T-cell (primary cell): Measurements from ENCODE around the gene RIBC2. TPM values are rescaled to one million over a fixed set of nuclear protein-coding genes. Genes with fewer than 3 reads are reported as not detected.
A peak's percentile ranks its signal among the peaks of the same experiment; 100 is the strongest.

Experiments
- ATAC-seq, 4 experiments: fragments of 200-7000 bp in 3 of 4; fragments of 150-1000 bp in 1 of 4; cut with Tn5 transposase; replicated peaks in 1 of 4; 1 replicate in 3 of 4; 2 replicates in 1 of 4; pipeline ENCODE4 v1.10.0; 2021; ENCODE audit warnings: moderate library complexity in 3 of 4, mild to moderate bottlenecking in 2 of 4, moderate number of reproducible peaks in 1 of 4
- CTCF ChIA-PET, 2 donors: fragments of 300-600 bp; sonication (Branson Sonifier 250); formaldehyde crosslinking; loops; one replicate each; lab custom pipeline; 2022; ENCODE audit warnings: antibody characterized with exemption in 2 of 2; lab: Charles Lee
- POLR2A ChIA-PET, 2 donors: fragments of 300-600 bp; sonication (Branson Sonifier 250); formaldehyde crosslinking; loops; one replicate each; lab custom pipeline; 2022; ENCODE audit warnings: antibody characterized with exemption in 2 of 2; lab: Charles Lee
- DNase-seq, 35 experiments: peaks; one replicate each; pipeline versions ENCODE4 v3.0.0 to v3.0.0-alpha.2; 2013 to 2023
- H3K27ac ChIP-seq: one replicate; pipeline ENCODE4 v1.5.1; 2013; ENCODE audit warnings: low read length
- H3K27me3 ChIP-seq, 2 experiments: replicated peaks in 1 of 2; 1 replicate in 1 of 2; 2 replicates in 1 of 2; pipeline versions ENCODE4 v1.6.1 to v1.7.0; 2013; ENCODE audit warnings: low read length in 1 of 2, mixed read lengths in 1 of 2; ENCODE audit not compliant: control insufficient read depth in 2 of 2, insufficient read depth in 2 of 2; ENCODE audit errors: extremely low read depth in 1 of 2
- H3K36me3 ChIP-seq, 2 donors: 1 replicate in 1 of 2; 2 replicates in 1 of 2; pipeline versions ENCODE4 v1.6.1 to v1.7.0; 2013; ENCODE audit warnings: low read length in 1 of 2; ENCODE audit not compliant: control insufficient read depth in 2 of 2, insufficient read depth in 1 of 2; ENCODE audit errors: extremely low read depth in 1 of 2
- H3K4me1 ChIP-seq, 2 experiments: 1 replicate in 1 of 2; 2 replicates in 1 of 2; pipeline versions ENCODE4 v1.6.1 to v1.7.0; 2013; ENCODE audit warnings: low read length in 2 of 2, mixed read lengths in 1 of 2; ENCODE audit not compliant: insufficient read depth in 2 of 2, control insufficient read depth in 1 of 2; ENCODE audit errors: extremely low read depth in 1 of 2
- H3K4me3 ChIP-seq, 2 donors: 1 replicate in 1 of 2; 2 replicates in 1 of 2; pipeline versions ENCODE4 v1.5.1 to v1.7.0; 2013; ENCODE audit warnings: mild to moderate bottlenecking in 2 of 2, low read length in 1 of 2, moderate library complexity in 1 of 2; ENCODE audit not compliant: control insufficient read depth in 1 of 2; ENCODE audit errors: extremely low read depth in 1 of 2
- H3K9me3 ChIP-seq: 2 replicates; pipeline ENCODE4 v1.7.0; 2013
- H3K27ac Mint-ChIP-seq, 2 donors: one replicate each; pipeline ENCODE4 v1.8.0; 2020 to 2021; ENCODE audit warnings: mild to moderate bottlenecking in 2 of 2, mixed read lengths in 2 of 2
- H3K27me3 Mint-ChIP-seq, 2 donors: one replicate each; pipeline ENCODE4 v1.8.0; 2021 to 2022; ENCODE audit warnings: mixed read lengths in 2 of 2
- H3K36me3 Mint-ChIP-seq: one replicate; pipeline ENCODE4 v1.8.0; 2021; ENCODE audit warnings: mixed read lengths
- H3K4me1 Mint-ChIP-seq, 3 donors: one replicate each; pipeline ENCODE4 v1.8.0; 2020 to 2022; ENCODE audit warnings: mixed read lengths in 3 of 3, mild to moderate bottlenecking in 1 of 3
- H3K4me3 Mint-ChIP-seq, 3 donors: one replicate each; pipeline ENCODE4 v1.8.0; 2020 to 2022; ENCODE audit warnings: mild to moderate bottlenecking in 3 of 3, mixed read lengths in 3 of 3, moderate library complexity in 3 of 3
- H3K9me3 Mint-ChIP-seq, 3 donors: one replicate each; pipeline ENCODE4 v1.8.0; 2020 to 2022; ENCODE audit warnings: mixed read lengths in 3 of 3
- WGBS: methylation state at CpG from one replicate; pipeline ENCODE4 v1.1.5; 2013; ENCODE audit warnings: missing lambda C conversion rate; ENCODE audit not compliant: insufficient coverage; 5-methylcytosine and 5-hydroxymethylcytosine counted together
- total RNA-seq, 35 experiments: library from RNA in 6 of 35; stranded (reverse) in 6 of 35; fragments of 120-200 nt in 1 of 35; gene quantifications; one replicate each; pipeline versions ENCODE4 v1.2.1 to v1.2.4 and lab custom pipeline; 2013 to 2026

The RIBC2 gene
- total RNA-seq, 5 donors from 2014 or later (not counting 1 experiment from before 2014, with no cell fraction given) = 0.61 to 0.89 (median 0.78) TPM; not detected in 2

DNA sequence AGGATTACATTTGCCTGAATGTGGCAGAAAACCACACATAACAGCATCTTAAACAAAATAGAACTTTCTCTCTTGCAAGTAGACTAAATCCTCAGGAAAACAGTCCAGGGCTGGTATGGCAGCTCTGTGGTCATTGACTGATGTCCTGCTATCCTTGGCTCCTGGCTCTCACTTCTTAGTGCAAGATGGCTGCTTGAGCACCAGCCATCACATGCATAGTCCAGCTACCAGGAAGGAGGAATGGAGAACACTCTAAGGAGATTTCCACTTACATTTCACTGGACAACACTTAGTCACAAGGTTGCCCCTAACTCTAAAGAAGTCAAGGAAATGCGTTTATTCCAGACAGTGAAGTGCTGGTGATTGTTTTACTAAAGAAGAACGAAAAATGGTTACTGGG, 13.6 kb downstream of the RIBC2 start:
- H3K27me3 ChIP-seq = peaks cover 0 to 4% of the 10 kb centered on the region in 2 experiments
- H3K4me3 ChIP-seq = no peak overlapping the region
- no peaks in the 10 kb centered on the region for H3K36me3 ChIP-seq
- no peaks in the 10 kb centered on the region for H3K4me1 Mint-ChIP-seq
- POLR2A ChIA-PET = no interaction called here
- WGBS = no CpG with 5 or more reads among the region's 2 CpGs
- H3K27ac Mint-ChIP-seq = no peak overlapping the region
- no peak overlapping the region for H3K4me3 Mint-ChIP-seq
- H3K27me3 Mint-ChIP-seq = peaks cover 0 to 3% of the 10 kb centered on the region in 2 donors
- CTCF ChIA-PET = no interaction called here
- peaks cover 0 to 3% (median 0%) of the 10 kb centered on the region in 3 donors for H3K9me3 Mint-ChIP-seq
- no peaks in the 10 kb centered on the region for H3K36me3 Mint-ChIP-seq
- no peak for DNase-seq
- no peak for ATAC-seq
- peaks cover 2% of the 10 kb centered on the region for H3K9me3 ChIP-seq
- H3K4me1 ChIP-seq = no peaks in the 10 kb centered on the region
- no peak overlapping the region for H3K27ac ChIP-seq

DNA sequence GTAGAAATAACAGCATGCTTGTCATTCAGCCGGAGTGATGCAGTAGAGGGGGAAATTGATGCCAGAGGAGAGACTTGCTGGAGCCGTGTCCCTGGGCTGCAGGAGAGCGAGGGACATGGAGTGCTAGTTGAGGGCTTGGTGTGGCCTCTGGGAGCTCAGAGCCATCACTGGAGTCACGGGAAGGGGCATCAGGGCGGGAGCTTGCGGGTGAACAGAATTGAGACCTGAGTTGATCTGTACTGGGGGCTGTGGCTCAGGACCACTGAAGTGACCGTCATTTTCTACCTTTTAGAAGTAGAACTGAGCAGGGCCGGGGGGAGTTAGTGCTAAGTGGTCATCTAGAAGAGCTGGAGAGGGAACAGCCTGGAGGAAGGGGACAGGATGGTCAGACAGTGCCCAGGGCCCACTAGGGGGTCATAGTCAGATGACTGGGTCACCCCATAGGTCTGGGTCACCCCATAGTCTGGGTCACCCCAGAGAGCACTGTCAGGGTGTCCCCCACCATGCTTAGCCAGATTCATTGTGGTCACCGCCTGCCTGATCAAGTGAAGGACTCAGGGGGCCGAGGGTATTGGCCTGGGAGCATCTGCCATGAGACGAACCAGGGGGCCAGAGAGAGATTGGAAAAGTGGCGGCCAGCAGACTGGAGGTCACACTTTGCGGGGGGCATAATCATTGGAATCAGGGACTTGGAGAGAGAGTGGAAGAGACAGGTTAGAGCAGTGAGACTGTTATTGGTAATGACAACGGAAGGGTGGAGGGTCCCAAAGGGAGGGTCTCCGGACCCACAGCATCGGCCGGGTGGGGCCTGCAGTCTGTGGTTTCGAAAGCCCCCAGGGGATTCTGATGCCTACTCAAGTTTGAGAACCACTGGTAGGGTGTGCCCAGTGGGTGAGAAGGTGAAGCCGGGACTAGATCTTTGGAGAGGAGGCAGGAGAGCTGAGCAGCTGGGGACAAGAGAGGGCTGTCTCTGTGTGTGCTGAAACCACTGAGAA, 15.2 kb downstream of the RIBC2 start:
- H3K27me3 ChIP-seq = peaks cover 0 to 4% of the 10 kb centered on the region in 2 experiments
- Mint-ChIP-seq H3K36me3 (no peaks in the 10 kb centered on the region), H3K4me3 (no peak overlapping the region), H3K27ac (no peak overlapping the region), H3K4me1 (no peaks in the 10 kb centered on the region), H3K27me3 (peaks cover 0 to 3% of the 10 kb centered on the region in 2 donors), H3K9me3 (peaks cover 0 to 3% (median 0%) of the 10 kb centered on the region in 3 donors)
- H3K27ac ChIP-seq = no peak overlapping the region
- WGBS = 93% methylated on average over 19 of the region's 19 CpGs
- ATAC-seq (no peak), DNase-seq (peak in 1 of 35 experiments; percentile 10)
- peaks cover 2% of the 10 kb centered on the region for H3K9me3 ChIP-seq
- ChIA-PET POLR2A (no interaction called here), CTCF (no interaction called here)
- H3K4me3 ChIP-seq = no peak overlapping the region
- no peaks in the 10 kb centered on the region for H3K4me1 ChIP-seq
- H3K36me3 ChIP-seq = no peaks in the 10 kb centered on the region

DNA sequence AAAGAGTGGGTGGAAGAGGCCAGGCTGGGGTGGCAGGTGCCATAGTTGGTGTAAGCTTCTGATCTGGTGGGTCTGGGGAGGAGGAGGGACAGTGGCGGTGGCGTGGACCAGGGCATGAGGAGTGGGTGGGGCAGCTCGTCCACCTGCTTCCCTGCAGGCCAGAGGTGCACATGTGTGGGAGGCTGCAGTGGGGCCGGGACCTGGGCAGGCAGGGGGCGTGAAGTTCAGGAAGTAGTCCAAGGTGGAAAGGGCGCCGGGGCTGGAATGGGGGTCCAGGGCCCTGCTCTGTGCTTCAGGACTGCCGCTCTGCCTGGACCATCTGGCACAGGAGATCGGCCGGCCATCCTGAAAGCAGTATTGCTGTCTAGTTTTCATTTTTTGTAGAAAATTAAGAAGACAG, 15.9 kb downstream of the RIBC2 start:
- no peak overlapping the region for H3K27ac ChIP-seq
- no peak overlapping the region for H3K4me3 ChIP-seq
- Mint-ChIP-seq H3K4me1 (no peaks in the 10 kb centered on the region), H3K27ac (no peak overlapping the region), H3K4me3 (no peak overlapping the region), H3K36me3 (no peaks in the 10 kb centered on the region), H3K27me3 (peaks cover 0 to 3% of the 10 kb centered on the region in 2 donors), H3K9me3 (peaks cover 0 to 3% (median 0%) of the 10 kb centered on the region in 3 donors)
- 91% methylated on average over 7 of the region's 10 CpGs for WGBS
- ChIA-PET CTCF (no interaction called here), POLR2A (no interaction called here)
- H3K27me3 ChIP-seq = peaks cover 0 to 4% of the 10 kb centered on the region in 2 experiments
- H3K36me3 ChIP-seq = no peaks in the 10 kb centered on the region
- no peaks in the 10 kb centered on the region for H3K4me1 ChIP-seq
- DNase-seq = peak in 1 of 35 experiments; percentile 5
- H3K9me3 ChIP-seq = peaks cover 2% of the 10 kb centered on the region
- ATAC-seq = no peak

DNA sequence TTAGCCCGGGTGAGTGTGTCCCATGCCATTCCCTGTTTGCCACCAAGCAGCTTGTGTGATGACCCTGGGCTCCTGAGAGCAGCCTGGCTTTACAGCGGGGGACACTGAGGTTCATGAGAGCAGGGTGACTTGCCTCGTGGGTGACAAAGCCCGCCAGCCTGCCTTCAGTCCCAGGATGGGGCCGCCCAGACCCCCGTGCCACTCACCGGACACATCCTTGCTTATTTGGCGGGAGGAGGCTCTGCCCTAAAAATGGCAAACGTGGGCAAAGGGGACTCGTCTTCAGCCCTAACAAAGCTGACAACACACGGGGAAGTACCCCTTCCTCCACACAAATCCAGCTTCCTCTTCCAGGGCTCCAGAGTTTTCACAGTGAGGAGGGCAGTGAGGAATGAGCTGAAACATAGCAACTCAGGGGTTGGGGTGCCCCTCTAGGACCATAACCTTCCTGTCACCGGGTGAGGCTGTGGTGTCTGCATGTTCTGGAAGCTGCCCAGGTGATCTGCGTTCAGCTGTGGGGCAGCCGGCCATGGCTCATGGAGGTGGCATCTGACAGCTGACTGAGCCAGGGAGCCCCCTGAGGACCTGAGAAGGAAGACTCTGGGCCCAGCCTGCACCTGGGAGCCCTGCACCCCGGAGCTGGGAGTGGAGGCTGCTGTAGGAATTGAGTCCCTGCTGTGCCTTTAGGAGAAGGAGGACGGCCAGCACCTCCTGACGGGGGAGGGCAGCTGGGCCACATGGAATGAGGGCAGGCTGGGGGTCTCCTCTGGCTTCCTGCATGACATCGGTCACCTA, 16.7 kb downstream of the RIBC2 start:
- CTCF ChIA-PET = no interaction called here
- peaks cover 0 to 3% of the 10 kb centered on the region in 2 donors for H3K27me3 Mint-ChIP-seq
- POLR2A ChIA-PET = no interaction called here

DNA sequence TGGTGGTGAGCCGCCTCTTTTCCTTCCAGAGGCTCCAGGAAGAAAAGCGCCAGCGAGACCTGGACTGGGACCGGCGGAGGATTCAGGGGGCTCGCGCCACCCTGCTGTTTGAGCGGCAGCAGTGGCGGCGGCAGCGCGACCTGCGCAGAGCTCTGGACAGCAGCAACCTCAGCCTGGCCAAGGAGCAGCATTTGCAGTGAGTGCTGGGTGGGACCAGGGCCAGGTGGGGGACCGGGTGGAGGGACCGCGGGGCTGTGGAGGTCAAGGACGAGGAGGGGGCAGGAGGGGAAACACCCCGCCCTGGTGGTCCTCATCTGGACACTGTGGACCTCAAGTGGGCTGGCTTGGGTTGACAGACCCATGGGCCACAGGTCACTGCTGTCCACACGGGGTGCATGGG, 17.4 kb downstream of the RIBC2 start:
- no peaks in the 10 kb centered on the region for H3K36me3 ChIP-seq
- Mint-ChIP-seq H3K9me3 (peaks cover 0 to 3% (median 0%) of the 10 kb centered on the region in 3 donors), H3K27me3 (peaks cover 0 to 3% of the 10 kb centered on the region in 2 donors), H3K4me3 (no peak overlapping the region), H3K36me3 (no peaks in the 10 kb centered on the region), H3K27ac (no peak overlapping the region), H3K4me1 (peaks cover 8 to 9% (median 8%) of the 10 kb centered on the region in 3 donors)
- no peak for DNase-seq
- no peak overlapping the region for H3K4me3 ChIP-seq
- no peak overlapping the region for H3K27ac ChIP-seq
- ChIA-PET CTCF (no interaction called here), POLR2A (interaction anchor here in 1 of 2 donors (0.7 kb wide), 1 partner anchor 134 kb away, joined by 3 read pairs; no protein-coding TSS in a partner anchor)
- H3K4me1 ChIP-seq = peaks cover 0 to 6% of the 10 kb centered on the region in 2 experiments
- ATAC-seq = no peak
- peaks cover 0 to 4% of the 10 kb centered on the region in 2 experiments for H3K27me3 ChIP-seq
- H3K9me3 ChIP-seq = peaks cover 2% of the 10 kb centered on the region
- WGBS = 92% methylated on average over 10 of the region's 19 CpGs

More for the DNA sequence above, 16.7 kb downstream of the RIBC2 start:
- Mint-ChIP-seq H3K4me3 (no peak overlapping the region), H3K27ac (no peak overlapping the region), H3K9me3 (peaks cover 0 to 3% (median 0%) of the 10 kb centered on the region in 3 donors), H3K36me3 (no peaks in the 10 kb centered on the region), H3K4me1 (peaks cover under 1 to 2% (median under 1%) of the 10 kb centered on the region in 3 donors)
- H3K9me3 ChIP-seq = peaks cover 2% of the 10 kb centered on the region
- H3K4me1 ChIP-seq = no peaks in the 10 kb centered on the region
- H3K27me3 ChIP-seq = peaks cover 0 to 4% of the 10 kb centered on the region in 2 experiments
- ATAC-seq = no peak
- H3K36me3 ChIP-seq = no peaks in the 10 kb centered on the region
- 91% methylated on average over 14 of the region's 18 CpGs for WGBS
- peak in 1 of 35 experiments; percentile 11 for DNase-seq
- H3K27ac ChIP-seq = no peak overlapping the region
- no peak overlapping the region for H3K4me3 ChIP-seq

DNA sequence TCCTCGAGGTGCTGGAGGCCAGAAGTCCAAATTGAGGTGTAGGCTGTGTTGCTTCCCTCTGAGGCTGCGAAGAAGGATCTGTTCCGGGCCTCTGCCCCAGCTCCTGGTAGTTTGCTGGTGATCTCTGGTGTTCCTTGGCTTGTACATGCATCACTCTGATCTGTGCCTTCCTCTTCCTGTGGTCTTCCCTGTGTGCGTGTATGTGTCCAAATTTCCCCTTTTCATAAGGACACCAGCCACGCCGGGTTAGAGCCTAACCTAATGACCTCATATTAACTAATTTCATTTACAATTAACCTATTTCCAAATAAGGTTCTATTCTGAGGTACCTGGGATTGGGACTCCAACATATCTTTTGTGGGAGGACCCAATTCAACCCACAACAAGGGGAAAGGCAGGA, 21.5 kb downstream of the RIBC2 start:
- 86% methylated on average over 3 of the region's 6 CpGs for WGBS
- Histone ChIP-seq H3K4me3 (no peak overlapping the region), H3K4me1 (peaks cover 0 to 8% of the 10 kb centered on the region in 2 experiments), H3K27ac (no peak overlapping the region), H3K27me3 (no peaks in the 10 kb centered on the region), H3K9me3 (no peaks in the 10 kb centered on the region), H3K36me3 (no peaks in the 10 kb centered on the region)
- ChIA-PET CTCF (no interaction called here), POLR2A (no interaction called here)
- no peak for DNase-seq
- Mint-ChIP-seq H3K27ac (no peak overlapping the region), H3K4me3 (peak overlapping the region in 1 of 3 donors; percentile 57), H3K27me3 (peaks cover 0 to 2% of the 10 kb centered on the region in 2 donors), H3K9me3 (no peaks in the 10 kb centered on the region), H3K36me3 (no peaks in the 10 kb centered on the region), H3K4me1 (peaks cover 9 to 14% (median 10%) of the 10 kb centered on the region in 3 donors)
- ATAC-seq = no peak
